Cortex of kidney (tissue), 1 donor: ENCODE results near the gene ANKRD61.
"Not testable (repeated sequence)": the region's sequence is repeated elsewhere in the genome, so short reads cannot be mapped to it uniquely, and the experiment has no call there.

Experiments
- DNase-seq: peaks from one replicate; lab custom pipeline; 2025; lab: John Stamatoyannopoulos, UW

The ANKRD61 gene

DNA sequence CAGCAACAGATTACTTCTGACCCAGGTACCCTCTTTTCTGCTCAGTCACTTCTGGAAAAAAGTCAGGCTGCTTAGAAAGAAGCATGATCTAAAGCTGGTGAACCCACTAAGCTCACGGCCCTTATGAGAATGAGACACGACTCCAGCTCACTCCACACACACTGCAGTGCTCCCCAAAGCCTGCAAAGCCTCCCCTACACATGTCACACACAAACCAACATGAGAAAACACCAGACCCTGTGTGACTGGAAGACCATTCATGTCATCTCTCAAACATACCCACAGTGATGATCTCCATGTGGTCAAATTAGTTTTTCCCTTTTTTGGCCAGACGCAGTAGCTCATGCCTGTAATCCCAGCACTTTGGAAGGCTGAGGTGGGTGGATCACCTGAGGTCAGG is 391 bp downstream of the ANKRD61 start:
- DNase-seq = no peak

DNA sequence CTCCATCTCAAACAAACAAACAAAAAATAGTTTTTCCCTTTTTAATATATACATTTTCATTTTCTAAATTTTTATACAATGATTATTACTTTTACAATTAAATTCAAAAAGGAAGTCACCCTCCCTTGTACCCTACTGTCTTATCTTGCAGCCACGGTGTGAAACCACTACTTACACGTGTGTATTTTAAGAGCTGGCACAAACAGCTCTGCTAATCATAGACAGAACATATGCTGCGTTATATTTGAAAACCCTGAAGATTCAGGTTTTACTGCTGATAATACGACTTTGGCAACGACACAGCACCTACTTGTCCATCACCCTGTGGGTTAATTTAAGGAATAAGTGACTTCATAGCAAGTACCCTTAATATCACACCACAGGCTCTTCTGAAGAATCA is 991 bp downstream of the ANKRD61 start:
- no peak for DNase-seq

DNA sequence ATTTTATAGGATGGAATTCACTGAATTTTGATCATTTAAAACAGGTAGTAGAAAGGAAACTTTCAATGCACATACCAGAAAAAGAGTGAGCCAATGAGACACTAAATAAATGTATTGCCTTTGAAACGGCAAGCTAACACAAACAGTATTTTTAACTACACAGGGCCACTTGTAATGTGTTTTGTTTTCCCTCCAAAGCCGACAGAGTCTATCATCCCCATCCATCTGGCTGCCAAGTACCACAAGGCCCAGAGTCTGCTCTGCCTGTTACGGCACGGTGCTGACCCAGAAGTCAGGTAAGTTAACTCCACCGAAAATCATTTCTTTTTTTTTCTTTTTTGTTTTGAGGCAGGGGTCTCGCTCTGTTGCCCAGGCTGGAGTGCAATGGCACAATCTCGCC is 1.5 kb downstream of the ANKRD61 start:
- DNase-seq = no peak

DNA sequence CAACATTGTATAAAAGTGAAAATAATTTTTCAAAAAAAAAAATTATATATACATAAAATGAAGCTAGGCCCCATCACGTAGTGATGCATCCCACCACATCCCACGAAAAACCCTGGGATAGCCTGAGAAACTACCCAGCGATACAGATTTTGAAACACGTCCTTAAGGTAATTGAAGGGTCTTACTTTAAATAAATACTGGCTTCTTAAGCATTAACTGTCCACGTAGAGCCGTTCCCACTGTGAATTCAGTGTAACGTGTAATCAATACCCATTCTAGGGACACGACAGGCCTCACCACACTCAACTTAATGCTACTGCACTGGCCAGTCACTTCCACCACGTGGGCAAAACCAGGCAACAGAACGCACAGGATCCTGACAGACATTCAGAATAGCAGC is 4.0 kb downstream of the ANKRD61 start:
- no peak for DNase-seq

DNA sequence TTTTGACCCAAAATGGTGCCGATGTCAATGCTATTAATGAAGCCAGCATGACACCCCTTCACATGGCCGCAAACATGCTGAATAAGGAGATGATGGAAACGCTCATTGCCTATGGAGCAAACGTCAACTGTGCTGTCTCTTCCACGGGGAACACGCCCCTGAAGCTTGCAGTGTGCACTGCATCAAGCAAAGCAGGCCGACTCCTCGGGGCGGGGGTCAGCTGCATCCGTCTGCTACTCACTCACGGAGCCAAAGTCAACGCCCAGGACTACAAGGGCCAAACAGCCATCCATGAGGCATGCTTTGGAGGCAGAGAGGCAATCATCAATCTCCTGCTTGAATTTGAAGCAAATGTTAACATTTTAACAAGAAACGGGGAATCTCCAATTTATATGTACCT is 4.5 kb downstream of the ANKRD61 start:
- no peak for DNase-seq

DNA sequence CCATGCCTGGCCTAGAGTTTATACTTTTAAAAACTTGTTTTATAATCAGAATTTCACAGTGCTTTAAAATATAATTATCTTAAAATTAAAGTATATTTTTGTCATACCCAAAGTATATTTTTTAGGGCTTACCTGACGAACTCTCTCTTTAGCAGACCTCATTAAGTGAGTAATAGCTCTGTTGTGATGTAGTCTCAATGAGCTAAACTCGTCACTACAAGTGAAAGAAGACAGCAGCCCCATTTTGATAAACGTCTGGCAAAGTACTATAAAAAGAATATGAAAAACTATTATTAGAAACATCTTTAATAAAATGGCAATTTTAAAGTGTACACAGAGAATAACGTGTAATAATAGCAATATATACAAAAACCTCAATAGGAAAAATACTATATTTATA is 18.6 kb downstream of the ANKRD61 start:
- no peak for DNase-seq

DNA sequence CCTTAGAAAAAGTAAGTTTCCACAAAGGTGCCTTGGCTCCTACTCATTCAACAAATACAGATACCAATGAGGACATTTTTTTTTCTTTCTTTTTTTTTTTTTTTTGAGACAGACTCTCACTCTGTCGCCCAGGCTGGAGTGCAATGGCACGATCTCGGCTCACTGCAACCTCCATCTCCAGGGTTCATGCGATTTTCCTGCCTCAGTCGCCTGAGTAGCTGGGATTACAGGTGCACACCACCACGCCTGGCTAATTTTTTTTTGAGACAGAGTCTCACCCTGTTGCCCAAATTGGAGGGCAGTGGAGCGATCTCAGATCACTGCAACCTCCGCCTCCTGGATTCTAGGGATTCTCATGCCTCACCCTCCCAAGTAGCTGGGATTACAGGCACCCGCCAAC is 20.0 kb downstream of the ANKRD61 start:
- DNase-seq = not testable (repeated sequence)

DNA sequence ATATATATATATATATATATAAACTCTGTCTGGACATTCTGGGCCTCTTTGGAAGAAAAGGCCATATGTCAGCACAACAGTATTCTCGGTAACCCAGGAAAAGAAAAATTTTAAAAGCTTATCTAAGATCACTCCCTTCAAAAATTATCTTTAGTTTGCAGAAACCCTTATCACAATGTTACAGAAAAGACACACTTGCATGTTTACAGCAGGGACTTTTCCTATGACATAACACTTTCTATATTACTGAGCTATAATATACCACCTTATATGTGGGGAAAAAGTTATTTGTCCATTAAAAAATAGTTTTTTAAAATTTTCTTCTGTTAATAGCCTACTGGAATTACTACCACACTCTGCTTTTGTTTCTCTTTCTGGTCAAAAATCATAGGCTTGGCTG is 25.4 kb downstream of the ANKRD61 start:
- DNase-seq = no peak

DNA sequence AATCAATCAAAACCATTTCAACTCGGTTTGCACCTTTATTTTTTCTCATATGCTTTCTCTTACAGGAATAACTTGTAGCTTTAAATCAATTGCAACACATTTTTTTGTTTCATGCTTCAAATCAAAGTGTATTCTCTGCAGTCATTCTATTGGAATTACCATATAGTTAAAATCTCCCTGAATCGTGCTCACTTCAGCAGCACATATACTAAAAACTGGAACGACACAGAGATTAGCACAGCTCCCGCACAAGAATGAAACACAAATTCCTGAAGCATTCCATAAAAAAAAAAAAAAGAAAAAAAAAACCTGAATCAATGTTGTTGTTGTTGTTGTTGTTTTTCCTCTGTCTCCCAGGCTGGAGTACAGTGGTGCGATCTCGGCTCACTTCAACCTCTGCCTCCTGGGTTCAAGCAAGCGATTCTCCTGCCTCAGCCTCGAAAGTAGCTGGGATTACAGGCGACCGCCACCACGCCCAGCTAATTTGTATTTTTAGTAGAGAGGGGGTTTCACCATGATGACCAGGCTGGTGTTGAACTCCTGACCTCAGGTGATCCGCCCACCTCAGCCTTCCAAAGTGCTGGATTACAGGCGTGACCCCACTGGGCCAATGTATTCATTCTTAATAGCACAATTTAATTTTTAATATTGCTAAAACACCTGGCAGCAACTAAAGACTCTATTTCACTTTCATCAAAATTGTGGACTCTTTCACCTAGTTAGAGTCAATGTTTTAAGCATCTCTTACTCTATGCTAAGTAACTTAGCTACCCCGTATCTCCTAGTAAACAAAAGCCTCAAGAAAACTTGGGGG is 26.3 kb downstream of the ANKRD61 start:
- no peak for DNase-seq

DNA sequence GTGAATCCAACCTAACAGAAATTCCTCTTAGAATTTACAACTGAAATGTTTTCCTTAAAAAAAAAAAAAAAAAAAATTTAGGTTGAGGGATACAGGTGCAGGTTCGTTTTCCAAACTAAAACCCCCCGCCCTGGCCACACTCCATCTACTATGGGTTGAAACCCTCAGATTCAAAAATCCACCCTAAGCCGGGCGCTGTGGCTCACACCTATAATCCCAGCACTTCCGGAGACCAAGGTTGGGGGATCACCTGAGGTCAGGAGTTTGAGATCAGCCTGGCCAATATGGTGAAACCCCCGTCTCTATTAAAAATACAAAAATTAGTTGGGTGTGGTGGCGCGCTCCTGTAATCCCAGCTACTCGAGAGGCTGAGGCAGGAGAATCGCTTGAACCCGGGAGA is 28.8 kb downstream of the ANKRD61 start:
- DNase-seq = not testable (repeated sequence)

DNA sequence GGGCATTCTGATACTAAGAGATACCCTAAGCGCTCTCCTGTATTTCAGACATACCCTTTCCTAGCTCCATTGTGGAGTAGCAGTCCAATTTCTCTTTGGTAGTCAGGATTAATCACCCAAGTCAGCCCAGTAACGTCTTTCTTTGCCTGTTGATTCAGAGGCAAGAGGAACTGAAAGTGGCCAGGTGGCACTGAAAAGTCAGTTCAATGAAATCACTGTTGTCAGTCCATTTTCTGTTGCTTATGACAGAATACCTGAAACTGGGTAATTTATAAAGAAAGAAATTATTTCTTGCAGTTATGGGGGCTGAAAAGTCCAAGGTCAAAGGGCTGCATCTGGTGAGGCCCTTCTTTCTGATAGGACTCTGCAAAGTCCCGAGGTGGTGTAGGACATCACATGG is 40.2 kb downstream of the ANKRD61 start:
- no peak for DNase-seq

DNA sequence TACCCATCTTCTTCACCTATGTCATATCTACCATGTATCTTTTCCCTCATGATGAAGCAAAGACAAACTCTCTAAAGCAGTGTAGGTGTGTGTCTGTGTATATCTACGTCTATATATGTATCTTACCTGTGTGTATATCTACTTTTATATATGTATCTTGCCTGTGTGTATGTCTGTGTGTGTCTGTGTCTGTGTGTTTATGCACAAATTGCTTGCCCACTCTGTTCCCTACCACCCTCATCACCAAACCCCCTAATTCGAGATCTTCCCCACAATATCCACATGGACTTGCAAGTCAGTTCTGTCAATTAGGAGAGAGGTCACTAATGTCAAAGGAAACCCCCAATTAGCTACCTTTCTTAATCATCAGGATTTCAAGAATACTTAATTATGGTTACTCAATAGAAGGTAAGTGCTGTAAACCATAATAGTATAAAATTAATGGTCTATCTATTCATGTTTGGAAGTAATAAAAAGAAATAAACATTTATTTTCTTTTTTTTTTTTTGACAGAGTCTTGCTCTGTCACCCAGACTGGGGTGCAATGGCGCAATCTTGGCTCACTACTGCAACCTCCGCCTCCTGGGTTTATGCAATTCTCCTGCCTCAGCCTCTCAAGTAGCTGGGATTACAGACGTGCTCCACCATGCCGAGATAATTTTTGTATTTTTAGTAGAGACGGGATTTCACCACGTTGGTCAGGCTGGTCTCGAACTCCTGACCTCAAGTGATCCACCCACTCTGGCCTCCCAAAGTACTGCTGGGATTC is 43.6 kb downstream of the ANKRD61 start:
- DNase-seq = no peak

DNA sequence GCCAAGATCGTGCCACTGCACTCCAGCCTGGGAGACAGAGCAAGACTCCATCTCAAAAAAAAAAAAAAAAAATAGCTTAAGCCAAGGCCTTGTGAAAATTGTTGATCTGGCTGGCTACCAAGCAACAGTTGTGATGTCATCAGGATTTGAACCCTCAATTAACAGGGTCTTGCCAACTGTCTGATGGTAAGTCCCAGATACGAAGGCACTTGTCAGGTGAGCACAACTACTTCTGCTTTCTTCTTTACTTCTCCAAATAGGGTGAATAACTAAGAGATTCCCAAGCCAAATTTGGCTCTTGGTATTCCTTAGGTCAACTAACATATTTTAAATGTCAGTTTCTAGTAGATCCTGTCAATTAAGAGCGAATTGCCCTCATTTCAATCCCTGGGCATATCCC is 47.4 kb downstream of the ANKRD61 start:
- no peak for DNase-seq

DNA sequence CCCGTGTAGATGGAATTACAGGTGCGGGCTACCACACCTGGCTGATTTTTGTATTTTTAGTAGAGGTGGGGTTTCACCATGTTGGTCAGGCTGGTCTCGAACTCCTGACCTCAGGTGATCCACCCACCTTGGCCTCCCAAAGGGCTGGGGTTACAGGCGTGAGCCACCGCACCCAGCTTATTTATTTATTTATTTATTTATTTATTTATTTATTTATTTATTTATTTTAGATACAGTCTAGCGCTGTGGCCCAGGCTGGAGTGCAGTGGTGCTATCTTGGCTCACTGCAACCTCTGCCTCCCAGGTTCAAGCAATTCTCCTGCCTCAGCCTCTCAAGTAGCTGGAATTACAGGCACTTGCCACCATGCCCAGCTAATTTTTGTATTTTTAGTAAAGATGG is 51.9 kb downstream of the ANKRD61 start:
- DNase-seq = not testable (repeated sequence)
